ENCODE data around the gene EXOC2.

GRCh38 chr6:609905-610304, 83.0 kb downstream of the EXOC2 start:
- TF ChIP-seq, protein P1, sequence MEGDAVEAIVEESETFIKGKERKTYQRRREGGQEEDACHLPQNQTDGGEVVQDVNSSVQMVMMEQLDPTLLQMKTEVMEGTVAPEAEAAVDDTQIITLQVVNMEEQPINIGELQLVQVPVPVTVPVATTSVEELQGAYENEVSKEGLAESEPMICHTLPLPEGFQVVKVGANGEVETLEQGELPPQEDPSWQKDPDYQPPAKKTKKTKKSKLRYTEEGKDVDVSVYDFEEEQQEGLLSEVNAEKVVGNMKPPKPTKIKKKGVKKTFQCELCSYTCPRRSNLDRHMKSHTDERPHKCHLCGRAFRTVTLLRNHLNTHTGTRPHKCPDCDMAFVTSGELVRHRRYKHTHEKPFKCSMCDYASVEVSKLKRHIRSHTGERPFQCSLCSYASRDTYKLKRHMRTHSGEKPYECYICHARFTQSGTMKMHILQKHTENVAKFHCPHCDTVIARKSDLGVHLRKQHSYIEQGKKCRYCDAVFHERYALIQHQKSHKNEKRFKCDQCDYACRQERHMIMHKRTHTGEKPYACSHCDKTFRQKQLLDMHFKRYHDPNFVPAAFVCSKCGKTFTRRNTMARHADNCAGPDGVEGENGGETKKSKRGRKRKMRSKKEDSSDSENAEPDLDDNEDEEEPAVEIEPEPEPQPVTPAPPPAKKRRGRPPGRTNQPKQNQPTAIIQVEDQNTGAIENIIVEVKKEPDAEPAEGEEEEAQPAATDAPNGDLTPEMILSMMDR (IDR thresholded peaks at IDR 0.05 in 2 of 3, conservative IDR thresholded peaks at IDR 0.05 in 1 of 3; ENCODE audit: control insufficient read depth in 2 of 3, extremely low read depth in 1 of 3, insufficient read depth in 1 of 3, low read depth in 3 of 3, low read length in 3 of 3) = no peak
- TF ChIP-seq POLR2A (IDR thresholded peaks at IDR 0.05; ENCODE audit: low read depth, low read length) = no peak
- TF ChIP-seq BRCA1 (IDR thresholded peaks at IDR 0.05; ENCODE audit: low read depth, low read length) = no peak
